GM18508 (cell line): ENCODE data around the gene NINJ1.
"Not testable (repeated sequence)": the region's sequence is repeated elsewhere in the genome, so short reads cannot be mapped to it uniquely, and the experiment has no call there.

Experiments
- ATAC-seq: cut with Tn5 transposase; IDR thresholded peaks from one replicate; pipeline ENCODE4 v1.9.1; 2021; ENCODE audit warnings: moderate number of reproducible peaks; ENCODE audit not compliant: insufficient read depth, unreplicated experiment

The NINJ1 gene

DNA sequence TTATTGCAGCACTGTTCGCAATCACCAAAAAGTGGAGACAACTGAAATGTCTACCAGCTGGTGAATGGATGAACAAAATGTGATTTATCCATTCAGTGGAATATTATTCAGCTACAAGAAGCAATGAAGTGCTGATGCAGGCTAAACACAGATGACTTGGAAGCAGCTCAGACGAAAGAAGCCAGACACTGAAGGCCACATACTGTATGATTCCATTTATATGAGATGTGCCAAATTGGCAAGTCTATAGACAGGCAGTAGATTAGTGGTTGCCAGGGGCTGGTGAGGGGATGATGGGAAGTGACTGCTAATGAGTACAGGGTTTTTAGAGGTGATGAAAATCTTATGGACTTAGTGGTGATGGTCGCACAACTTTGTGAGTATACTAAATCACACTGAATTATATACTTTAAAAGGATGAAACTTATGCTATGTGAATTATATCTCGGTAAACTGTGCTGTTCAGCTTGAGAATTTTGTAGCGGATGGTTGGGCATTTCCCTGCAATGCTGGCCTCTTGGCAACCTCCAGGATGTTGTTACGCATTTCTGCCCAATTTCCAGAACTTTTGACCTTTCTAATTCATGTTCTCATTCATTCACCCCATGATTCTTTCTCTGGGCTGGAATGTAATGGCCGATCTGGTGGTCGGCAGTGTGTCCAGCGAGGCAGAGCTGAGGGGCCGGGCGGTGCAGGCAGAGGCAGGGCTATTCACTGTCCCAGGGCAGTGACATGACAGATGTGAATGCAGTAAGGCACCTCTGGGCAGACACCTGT, 27.9 kb upstream of the NINJ1 start:
- no peak for ATAC-seq

DNA sequence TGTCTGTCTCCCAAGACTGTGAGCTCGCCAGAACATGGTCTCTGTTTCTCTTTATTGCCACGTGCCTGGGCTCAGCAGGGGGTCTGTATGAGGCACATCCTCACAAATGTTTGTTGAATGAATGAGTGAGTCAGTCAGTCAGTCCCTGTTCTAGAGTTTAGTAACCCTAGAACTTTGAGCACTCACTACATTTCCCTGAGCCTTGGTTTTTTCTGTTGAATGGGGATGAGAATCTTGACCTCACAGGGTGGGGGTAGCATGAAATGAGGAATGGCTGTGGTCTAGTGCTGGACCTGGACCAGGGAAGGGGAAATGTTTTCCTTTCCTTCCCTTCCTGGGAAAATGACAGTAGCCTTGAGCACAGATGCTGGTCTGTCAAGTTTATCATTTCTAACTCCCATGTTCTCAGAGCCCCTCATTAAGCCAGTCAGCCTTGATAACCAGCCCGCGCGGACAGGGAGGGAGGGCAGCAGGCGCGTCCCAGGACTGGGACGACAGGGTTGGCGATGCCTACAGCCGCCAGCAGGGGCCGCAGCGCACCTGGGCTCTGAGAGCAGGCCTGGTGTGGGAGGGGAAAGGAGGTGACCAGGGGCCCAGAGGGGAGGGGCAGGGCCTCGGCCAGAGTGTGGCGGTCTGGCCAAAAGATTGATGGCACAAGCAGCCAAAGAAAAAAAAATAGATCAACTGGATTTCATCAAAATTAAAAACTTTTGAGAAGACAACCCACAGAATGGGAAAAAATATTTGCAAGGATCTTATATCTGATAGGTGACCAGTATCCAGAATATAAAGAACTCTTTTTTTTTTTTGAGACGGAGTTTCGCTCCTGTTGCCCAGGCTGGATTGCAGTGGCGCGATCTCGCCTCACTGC, 25.8 kb upstream of the NINJ1 start:
- ATAC-seq, result no peak

DNA sequence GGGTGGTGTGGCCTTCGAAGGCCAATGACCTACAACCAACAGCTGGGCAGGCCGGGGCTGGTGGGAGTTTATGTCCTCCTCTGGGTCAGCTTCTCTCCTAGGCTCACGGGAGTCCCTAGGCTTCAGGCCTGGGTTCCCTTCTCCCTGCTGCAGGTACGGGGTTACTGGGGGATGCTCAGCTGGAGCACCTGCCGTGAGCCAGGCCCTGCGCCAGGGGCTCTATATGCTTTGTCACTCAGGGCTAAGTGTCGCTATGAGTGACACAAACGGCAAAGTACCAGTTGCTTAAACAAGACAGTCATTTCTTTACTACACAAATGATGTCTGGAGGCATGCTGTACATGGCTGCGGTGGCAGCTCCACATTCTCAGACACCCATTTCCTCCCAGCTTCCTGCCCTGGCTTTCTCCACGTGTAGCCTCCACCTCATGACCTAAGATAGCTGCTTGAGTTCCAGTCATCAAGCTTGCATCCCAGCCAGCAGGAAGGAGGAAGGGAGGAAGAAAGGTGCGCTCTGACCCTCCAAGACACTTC, 22.5 kb upstream of the NINJ1 start:
- no peak for ATAC-seq

- ATAC-seq, result no peak
These were observed 21.8 kb upstream of the NINJ1 start for GRCh38 chr9:93155716-93156474.

DNA sequence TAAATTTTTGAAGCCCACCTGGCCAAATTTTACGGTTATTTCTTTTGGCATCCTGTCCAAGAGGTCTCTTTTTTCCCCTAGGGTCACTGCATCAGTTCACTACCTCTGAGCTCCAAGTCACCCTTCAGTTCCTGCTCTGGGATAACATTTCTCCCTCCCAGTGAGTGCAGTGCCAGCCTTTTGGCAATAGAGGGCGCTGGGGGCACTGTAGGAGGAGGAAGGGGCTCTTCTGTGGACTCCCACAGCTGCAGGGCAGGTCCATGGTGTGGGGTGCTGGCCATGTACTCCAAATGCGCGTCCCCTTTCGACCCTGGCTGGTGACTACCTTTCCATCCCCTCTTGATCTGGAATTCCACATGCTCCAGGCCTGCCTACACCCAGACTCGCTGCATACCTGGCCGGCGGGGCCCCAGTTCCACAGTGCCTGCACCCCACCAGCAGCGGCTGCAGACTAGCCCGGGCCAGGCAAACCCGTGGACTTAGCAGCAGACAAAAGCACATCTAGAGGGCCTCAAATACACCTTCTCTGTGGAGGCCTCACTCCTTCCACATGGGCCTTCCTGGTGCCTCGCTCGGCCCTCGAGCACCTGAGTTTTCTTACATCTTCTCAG, 20.3 kb upstream of the NINJ1 start:
- ATAC-seq, result no peak

DNA sequence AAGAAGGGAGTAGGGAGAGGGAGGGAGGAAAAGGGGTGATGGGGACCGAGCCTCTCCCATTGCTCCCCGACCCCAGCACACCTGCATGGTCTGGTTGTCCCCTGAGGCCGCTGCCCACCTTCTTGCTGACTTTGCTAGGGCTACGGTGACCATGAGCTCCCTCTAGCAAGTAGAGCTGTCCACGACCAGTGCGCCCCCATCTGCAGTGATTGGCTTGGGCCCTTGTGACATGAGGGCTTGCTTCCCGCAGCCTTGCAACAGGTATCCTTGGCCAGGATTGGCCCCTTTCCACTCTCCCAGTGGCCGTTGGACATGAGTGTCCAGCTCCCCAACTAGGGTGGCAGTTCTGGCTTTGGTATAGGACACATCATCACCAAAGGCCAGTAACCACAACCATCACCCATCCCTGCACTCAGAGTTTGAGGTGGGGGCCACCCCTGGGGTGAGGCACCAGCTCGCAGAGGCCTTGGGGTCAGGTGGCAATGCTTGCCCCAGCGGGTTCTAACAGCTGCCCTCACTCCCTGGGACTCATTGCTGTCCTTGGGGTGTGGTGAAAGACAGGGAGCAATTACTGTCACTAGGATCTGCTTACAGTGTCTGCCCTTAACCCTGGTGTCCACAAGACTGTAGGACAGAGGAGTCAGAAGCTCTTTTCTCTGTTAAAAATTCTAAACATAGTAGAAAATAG, 17.2 kb upstream of the NINJ1 start:
- no peak for ATAC-seq

GRCh38 chr9:93149361-93149760, 15.3 kb upstream of the NINJ1 start:
- no peak for ATAC-seq

DNA sequence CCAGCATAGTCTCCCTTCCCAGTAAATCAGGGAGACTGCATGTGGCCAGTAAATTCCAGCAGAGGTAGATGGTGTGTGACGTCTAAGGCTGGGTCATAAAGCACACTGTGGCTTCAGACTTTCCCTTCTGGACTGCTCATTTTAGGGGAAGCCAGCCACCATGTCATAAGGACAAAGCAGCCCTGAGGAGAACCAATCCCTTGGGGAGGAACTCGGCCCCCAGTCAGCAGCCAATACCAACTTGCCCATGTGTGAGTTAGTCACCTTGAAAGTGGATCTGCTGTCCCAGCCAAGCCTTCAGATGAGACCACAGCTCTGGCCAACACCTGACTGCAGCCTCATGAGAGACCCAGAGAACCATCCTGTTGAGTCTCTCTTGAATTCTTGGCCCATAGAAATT, 14.7 kb upstream of the NINJ1 start:
- ATAC-seq, result no peak

DNA sequence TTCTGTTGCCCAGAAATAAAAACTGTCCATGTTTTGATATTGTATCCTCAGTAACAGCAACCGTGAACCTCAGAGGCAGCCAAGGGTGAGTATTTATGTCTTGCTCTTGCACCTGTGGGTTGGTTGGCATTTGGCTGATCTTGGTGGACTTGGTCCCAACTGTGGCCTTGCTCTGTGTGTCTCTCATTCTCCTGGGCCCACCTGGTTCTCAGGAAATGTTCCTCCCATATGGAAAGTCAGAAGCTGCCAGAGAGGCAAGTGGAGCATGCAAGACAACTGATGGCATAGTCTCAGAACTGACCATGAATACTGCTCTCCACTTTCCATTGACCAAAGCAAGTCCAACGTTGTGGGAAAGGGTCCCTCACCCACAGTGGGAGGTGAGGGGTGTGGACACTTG, 13.6 kb upstream of the NINJ1 start:
- ATAC-seq, result no peak

DNA sequence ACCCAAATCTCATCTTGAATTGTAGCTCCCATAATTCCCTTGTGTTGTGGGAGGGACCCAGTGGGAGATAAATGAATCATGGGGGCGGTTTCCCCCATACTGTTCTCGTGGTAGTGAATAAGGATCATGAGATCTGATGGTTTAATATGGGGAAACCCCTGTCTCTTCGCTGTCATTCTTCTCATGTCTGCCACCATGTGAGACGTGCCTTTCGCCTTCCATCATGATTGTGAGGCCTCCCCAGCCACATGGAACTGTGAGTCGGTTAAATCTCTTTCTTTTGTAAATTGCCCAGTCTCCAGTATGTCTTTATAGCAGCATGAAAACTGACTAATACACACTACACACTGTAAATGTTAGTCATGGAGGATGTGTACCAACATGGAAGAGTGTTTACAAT, 12.6 kb upstream of the NINJ1 start:
- ATAC-seq, result not testable (repeated sequence)

- ATAC-seq, result no peak
These were observed 9.9 kb upstream of the NINJ1 start for GRCh38 chr9:93143830-93144530.

DNA sequence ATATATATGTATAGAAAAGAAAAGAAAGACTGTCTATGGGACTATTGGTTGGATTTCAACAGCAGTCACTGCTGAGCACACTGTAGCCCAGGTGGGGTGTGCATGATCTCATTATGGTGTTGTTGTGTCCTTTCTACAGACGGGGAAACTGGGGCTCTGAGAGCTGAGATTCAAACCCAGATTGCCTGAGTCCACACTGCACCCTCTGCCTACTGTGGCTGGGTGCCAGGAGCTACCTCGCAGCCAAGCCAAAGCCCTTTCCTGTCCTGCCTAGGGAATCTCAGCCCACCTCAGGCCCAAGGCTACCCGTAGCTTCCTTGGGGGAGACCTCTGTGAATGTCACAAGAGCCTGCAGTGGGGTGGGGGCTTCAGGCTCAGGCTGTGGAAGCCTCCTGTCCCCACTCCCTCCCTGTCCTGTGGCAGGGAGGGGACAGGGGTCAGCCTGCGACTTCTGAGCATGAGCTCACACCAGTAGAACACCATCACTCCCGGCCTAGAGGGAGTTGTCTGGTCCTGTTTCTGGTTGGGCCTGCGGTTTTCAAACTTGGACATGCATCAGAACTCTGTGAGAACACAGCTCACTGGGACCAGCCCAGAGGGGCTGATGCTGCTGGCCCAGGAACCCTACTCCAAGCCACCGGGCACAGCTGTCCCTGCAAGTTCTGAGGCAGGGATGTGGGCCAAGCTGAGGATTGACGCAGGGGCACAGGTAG, 7.9 kb upstream of the NINJ1 start:
- ATAC-seq, result no peak

DNA sequence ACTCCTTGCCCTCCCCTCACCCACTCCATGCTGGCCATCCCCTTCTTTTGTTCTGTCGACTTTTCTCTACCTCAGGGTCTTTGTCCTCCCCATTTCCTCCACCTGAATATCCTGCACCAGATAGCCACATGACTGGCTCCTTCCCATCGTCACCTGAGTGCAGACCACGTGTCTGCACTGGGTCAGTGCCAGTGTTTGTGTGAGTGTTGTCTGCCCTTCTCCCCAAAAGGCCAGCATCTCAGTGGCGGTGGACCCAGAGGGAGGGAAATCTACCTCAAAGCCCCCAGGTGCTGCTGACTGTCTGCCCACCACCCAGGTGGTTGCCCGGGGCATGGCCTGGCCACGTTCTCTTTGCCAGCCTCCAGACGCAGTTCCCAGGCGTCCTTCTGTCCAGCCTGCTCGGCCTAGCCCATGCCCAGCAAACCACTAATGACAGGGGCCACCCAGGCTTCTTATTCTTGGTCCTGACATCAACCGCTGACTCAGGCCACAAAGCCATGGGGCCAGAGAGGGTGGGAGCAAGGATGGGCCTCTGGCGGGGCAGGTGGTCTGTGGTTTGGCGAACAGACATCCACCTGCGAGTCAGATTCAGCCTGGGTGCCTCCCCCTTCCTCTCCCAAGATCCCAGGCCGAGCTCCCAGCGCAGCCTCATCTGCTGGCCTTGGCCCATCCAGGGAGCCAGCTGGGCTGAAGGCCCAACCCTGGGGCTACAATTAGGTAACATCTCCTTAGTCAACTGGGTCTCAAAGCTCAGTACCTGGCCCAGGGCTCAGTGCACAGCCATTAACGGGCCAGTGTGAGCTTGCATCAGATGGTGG, 5.5 kb upstream of the NINJ1 start:
- ATAC-seq, result no peak

- no peak for ATAC-seq
These were observed 4.2 kb upstream of the NINJ1 start for GRCh38 chr9:93138171-93138764.

GRCh38 chr9:93137362-93137761, 3.3 kb upstream of the NINJ1 start:
- no peak for ATAC-seq

DNA sequence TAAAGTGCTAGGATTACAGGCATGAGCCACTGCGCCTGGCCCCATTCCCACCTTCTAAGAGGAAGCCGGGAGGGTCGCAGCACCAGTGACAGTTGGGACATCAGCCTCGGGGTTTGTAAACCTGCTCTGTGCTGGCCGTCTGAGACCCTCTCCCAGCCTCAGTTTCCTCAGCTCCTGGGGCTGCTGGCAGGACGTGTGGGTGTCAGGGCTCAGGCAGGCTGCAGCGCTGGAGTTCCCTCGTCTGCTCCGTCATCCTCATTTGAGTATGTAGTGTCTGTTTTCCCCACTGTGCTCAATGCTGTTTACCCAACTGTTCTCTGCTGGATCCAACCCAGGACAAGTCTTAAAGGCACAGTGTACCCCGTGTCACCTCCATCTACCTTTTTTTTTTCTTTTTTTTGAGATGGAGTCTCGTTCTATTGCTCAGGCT, 2.0 kb upstream of the NINJ1 start:
- ATAC-seq, result no peak

DNA sequence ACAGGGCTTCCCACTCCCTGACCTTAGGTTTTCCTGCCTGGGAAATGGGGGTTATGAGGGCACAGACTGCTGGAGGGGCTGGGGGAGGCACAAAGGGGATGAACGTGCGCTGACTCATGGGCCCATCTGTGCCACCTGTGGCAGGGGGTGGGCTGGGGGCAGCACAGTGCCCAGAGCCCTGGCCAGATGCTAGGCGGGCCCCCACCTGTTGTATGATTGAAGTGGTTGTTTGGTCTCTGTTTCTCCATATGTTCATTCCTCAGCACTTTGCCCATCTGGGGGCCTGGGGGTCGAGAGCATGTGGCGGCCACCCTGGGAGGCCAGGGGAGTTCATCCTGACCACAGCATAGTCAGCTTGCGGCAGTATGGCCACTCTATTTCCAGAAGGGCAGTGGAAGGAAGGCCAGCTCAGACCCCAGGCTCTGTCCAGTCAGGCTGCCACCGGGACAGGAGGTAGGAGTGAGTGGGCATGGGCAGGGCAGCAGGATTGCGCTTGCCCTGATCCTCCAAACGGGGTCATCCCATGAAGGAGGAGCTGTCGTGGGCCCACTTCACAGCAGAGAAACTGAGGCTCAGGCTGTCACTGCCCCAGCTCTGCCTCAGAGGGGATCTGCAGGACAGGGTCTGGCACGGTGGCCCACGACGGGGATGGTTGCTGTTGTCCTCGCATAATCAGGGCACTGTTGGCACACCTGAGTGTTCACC, 841 bp upstream of the NINJ1 start:
- no peak for ATAC-seq
